ENCODE results near the gene TRAPPC3. TPM values are rescaled to one million over a fixed set of nuclear protein-coding genes. Genes with fewer than 3 reads are reported as not detected.

The TRAPPC3 gene
- total and polyA plus RNA-seq, 9 of the 15 experiments (the other 6 are each of a cell fraction or from before 2014, with no cell fraction given) = 20.6 to 141 (median 112) TPM

DNA sequence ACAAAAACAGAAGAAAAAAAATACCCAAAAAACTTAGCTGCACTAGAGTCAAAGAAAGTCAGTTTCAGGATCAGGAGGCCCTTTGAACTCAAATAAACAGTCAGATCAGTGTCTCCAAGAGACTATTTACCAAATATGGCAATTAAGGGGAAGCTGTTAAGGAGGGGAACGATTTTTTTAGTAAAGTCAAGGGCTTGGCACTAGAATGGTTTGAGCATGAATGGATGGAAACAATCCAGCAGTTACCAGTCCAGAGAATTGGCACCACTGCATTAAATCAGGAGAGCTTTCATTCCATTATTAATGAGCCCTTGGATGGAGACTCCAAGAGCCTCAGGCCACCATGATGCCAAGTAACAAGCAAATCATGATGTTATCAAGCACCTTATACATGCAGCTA, 7.2 kb downstream of the TRAPPC3 start (continued):
- TF ChIP-seq ZNF197 (CRISPR knock-in tag; IDR thresholded peaks at IDR 0.05; ENCODE audit: low read depth) = no peak

DNA sequence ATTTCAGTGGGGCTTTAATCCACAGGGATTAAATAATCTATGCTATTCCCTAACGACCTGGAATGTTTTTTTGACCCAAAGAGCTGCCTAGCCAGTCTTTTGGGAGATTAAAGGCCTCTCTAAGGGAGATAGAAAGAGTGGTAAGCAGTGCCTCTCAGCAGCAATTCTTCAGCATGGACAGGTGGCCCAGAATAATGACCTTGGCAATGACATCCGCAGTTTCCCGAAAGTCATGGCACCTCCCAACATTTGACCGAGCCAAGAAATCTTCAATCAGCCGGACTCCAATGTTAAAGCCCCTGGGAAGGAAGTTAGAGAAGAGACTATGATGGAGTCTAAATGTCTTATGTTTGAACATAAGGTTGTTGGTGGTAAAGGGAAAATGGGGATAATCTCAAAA, 9.8 kb downstream of the TRAPPC3 start:
- Histone ChIP-seq H4K20me1 (replicated peaks; ENCODE audit: control insufficient read depth, insufficient read depth, low read length) (peaks cover 11% of the 10 kb centered on the region; the same call in 1 of the 2 replicates), H3K4me3 (no peak overlapping the region), H3K9me3 (replicated peaks; ENCODE audit: control insufficient read depth, insufficient read depth, low read depth, low read length) (0 out of 2 replicates have a peak, but pooled peaks cover 2% of the 10 kb centered on the region), H3K27ac (ENCODE audit: extremely low read depth, low read depth, low read length) (no peak overlapping the region), H3K9me1 (ENCODE audit: control insufficient read depth, insufficient read depth, low read length) (peaks cover 4% of the 10 kb centered on the region), H3K9ac (ENCODE audit: insufficient read depth in 1 of 2, low read depth in 2 of 2, low read length in 2 of 2) (no peak overlapping the region), H3K36me3 (ENCODE audit: control insufficient read depth, insufficient read depth, low read length) (peaks cover 63% of the 10 kb centered on the region), H2AFZ (ENCODE audit: low read depth, low read length) (no peak overlapping the region), H3K4me1 (replicated peaks in 1 of 2; ENCODE audit: control insufficient read depth in 2 of 2, insufficient read depth in 2 of 2, low read length in 2 of 2) (peaks cover 4 to 8% of the 10 kb centered on the region in 2 experiments; a peak in 3 of 5 replicates), H3K27me3 (ENCODE audit: control insufficient read depth in 2 of 2, insufficient read depth in 2 of 2, low read length in 2 of 2) (no peaks in the 10 kb centered on the region), H3K4me2 (ENCODE audit: insufficient read depth, low read length) (no peak overlapping the region), H3K79me2 (ENCODE audit: control insufficient read depth, insufficient read depth, low read length) (peaks cover 31% of the 10 kb centered on the region)
- DNase-seq (ENCODE audit: extremely low read depth in 1 of 4, low spot score in 3 of 4) = no peak
- POLR2A ChIA-PET = interaction anchor here (0.7 to 1.0 kb wide), 3 partner anchors 10 to 73 kb away, joined by 3 to 4 read pairs (median 4); partner anchors contain the start of gene TRAPPC3
- TF ChIP-seq GABPB2 (CRISPR knock-in tag; conservative IDR thresholded peaks at IDR 0.05) (no peak), ZNF347 (CRISPR knock-in tag; IDR thresholded peaks at IDR 0.05; ENCODE audit: low read depth) (no peak), KLF10 (CRISPR knock-in tag; IDR thresholded peaks at IDR 0.05) (no peak)
- TF ChIP-seq, protein P1, sequence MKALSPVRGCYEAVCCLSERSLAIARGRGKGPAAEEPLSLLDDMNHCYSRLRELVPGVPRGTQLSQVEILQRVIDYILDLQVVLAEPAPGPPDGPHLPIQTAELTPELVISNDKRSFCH (CRISPR knock-in tag; IDR thresholded peaks at IDR 0.05) = no peak
- TF ChIP-seq, protein P1 (tag; IDR thresholded peaks at IDR 0.05) = no peak
- CTCF ChIA-PET (ENCODE audit: low intra/inter-chr PET ratio) = no interaction called here
- FAIRE-seq = no peak
- ATAC-seq = no peak
- no TSS peak for BruUV-seq (replicated peaks)
- in situ Hi-C loops (cut with MboI) (no loop called here), intact Hi-C loops (cut with micrococcal nuclease) (no loop called here)
- WGBS (ENCODE audit: insufficient coverage, low coverage, missing lambda C conversion rate) = 84% methylated on average over 5 of the region's 5 CpGs

All from K562 (cell line).